ENCODE data around the gene MSI2. TPM values are rescaled to one million over a fixed set of nuclear protein-coding genes. Genes with fewer than 3 reads are reported as not detected.

MSI2 gene
- total RNA-seq, 1 donor from 2014 or later, result 75.5 TPM

- TF ChIP-seq, protein P1, sequence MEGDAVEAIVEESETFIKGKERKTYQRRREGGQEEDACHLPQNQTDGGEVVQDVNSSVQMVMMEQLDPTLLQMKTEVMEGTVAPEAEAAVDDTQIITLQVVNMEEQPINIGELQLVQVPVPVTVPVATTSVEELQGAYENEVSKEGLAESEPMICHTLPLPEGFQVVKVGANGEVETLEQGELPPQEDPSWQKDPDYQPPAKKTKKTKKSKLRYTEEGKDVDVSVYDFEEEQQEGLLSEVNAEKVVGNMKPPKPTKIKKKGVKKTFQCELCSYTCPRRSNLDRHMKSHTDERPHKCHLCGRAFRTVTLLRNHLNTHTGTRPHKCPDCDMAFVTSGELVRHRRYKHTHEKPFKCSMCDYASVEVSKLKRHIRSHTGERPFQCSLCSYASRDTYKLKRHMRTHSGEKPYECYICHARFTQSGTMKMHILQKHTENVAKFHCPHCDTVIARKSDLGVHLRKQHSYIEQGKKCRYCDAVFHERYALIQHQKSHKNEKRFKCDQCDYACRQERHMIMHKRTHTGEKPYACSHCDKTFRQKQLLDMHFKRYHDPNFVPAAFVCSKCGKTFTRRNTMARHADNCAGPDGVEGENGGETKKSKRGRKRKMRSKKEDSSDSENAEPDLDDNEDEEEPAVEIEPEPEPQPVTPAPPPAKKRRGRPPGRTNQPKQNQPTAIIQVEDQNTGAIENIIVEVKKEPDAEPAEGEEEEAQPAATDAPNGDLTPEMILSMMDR (IDR thresholded peaks at IDR 0.05), result no peak
- DNase-seq (ENCODE audit: extremely low spot score, unreplicated experiment), result no peak
- Mint-ChIP-seq H3K36me3 (ENCODE audit: unreplicated experiment) (peaks cover 7% of the 10 kb centered on the region), H3K27ac (ENCODE audit: unreplicated experiment) (no peak overlapping the region), H3K4me1 (ENCODE audit: unreplicated experiment) (peaks cover 5% of the 10 kb centered on the region), H3K4me3 (ENCODE audit: unreplicated experiment) (no peak overlapping the region), H3K9me3 (ENCODE audit: unreplicated experiment) (no peaks in the 10 kb centered on the region), H3K27me3 (ENCODE audit: unreplicated experiment) (no peaks in the 10 kb centered on the region)
Measured at GRCh38 chr17:57665696-57666095, 409.4 kb downstream of the MSI2 start.

DNA sequence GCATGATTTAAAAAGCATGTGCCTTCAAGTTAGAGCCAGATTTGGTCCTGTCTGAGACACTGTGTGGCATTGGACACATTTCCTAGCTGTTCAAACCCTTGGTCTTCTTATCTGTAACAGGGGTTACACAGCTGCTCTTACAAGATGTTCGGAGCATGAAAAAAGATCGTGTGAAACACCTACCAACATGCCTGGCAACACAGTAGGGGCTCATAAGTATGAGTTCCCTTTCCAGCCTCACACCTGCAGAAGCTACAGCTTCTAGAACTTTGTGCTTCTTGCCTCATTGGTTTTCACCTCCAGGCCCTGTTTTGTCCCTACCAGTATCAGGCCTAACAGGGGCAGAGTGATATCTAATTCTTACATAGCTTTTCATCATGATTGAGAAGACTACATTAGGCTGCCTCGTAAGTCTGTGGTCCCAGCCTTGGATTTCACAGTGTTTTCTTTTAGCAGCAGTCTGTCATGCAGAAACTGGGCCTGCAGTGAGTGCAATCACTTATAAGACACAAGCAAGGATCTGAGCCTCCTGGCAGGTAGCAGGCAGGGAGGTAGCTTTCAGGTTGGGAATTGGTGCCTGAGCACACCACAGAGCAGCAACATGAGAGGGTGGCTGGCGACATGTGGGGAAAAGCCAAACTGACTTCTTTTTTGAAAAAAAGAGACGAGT is 410.0 kb downstream of the MSI2 start:
- peak; percentile 25 for DNase-seq (ENCODE audit: extremely low spot score, unreplicated experiment)
- H3K27me3 Mint-ChIP-seq (ENCODE audit: unreplicated experiment), result no peaks in the 10 kb centered on the region
- peaks cover 7% of the 10 kb centered on the region for H3K36me3 Mint-ChIP-seq (ENCODE audit: unreplicated experiment)
- peaks cover 5% of the 10 kb centered on the region for H3K4me1 Mint-ChIP-seq (ENCODE audit: unreplicated experiment)
- no peak overlapping the region for H3K27ac Mint-ChIP-seq (ENCODE audit: unreplicated experiment)
- no peaks in the 10 kb centered on the region for H3K9me3 Mint-ChIP-seq (ENCODE audit: unreplicated experiment)
- H3K4me3 Mint-ChIP-seq (ENCODE audit: unreplicated experiment), result no peak overlapping the region
- TF ChIP-seq, protein P1 (IDR thresholded peaks at IDR 0.05), result no peak

- TF ChIP-seq, protein P1 (IDR thresholded peaks at IDR 0.05), result no peak
- peak; percentile 79 for DNase-seq (ENCODE audit: extremely low spot score, unreplicated experiment)
- Mint-ChIP-seq H3K4me1 (ENCODE audit: unreplicated experiment) (peaks cover 10% of the 10 kb centered on the region), H3K4me3 (ENCODE audit: unreplicated experiment) (no peak overlapping the region), H3K27ac (ENCODE audit: unreplicated experiment) (no peak overlapping the region), H3K9me3 (ENCODE audit: unreplicated experiment) (no peaks in the 10 kb centered on the region), H3K36me3 (ENCODE audit: unreplicated experiment) (peaks cover 7% of the 10 kb centered on the region), H3K27me3 (ENCODE audit: unreplicated experiment) (no peaks in the 10 kb centered on the region)
Measured at GRCh38 chr17:57666946-57667345, 410.6 kb downstream of the MSI2 start.

DNA sequence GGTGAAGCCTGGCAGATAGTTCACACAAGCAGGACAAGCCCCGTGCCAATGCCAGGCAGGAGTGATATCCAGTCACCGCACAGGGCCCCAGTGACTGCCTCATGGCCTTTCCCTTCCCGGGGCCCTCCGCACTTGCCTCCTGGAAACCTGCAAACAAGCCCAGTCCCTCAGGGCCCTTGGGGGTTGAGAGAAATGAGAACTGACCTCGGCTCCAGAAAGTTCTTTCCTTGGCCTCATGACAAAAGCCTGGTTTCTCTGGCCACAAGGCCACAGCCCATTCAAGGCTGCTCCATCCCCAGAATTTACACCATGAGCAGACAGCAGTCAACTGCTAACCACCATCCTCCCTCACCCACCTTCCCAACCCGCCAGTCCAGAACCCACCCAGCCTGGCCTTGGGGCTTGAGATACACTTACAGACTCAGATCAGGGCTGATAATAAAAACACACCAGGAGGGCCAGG is 411.2 kb downstream of the MSI2 start:
- H3K27ac Mint-ChIP-seq (ENCODE audit: unreplicated experiment), result no peak overlapping the region
- DNase-seq (ENCODE audit: extremely low spot score, unreplicated experiment), result peak; percentile 75
- no peaks in the 10 kb centered on the region for H3K27me3 Mint-ChIP-seq (ENCODE audit: unreplicated experiment)
- H3K9me3 Mint-ChIP-seq (ENCODE audit: unreplicated experiment), result no peaks in the 10 kb centered on the region
- TF ChIP-seq, protein P1 (IDR thresholded peaks at IDR 0.05), result no peak
- peaks cover 7% of the 10 kb centered on the region for H3K36me3 Mint-ChIP-seq (ENCODE audit: unreplicated experiment)
- H3K4me1 Mint-ChIP-seq (ENCODE audit: unreplicated experiment), result peaks cover 13% of the 10 kb centered on the region
- no peak overlapping the region for H3K4me3 Mint-ChIP-seq (ENCODE audit: unreplicated experiment)

DNA sequence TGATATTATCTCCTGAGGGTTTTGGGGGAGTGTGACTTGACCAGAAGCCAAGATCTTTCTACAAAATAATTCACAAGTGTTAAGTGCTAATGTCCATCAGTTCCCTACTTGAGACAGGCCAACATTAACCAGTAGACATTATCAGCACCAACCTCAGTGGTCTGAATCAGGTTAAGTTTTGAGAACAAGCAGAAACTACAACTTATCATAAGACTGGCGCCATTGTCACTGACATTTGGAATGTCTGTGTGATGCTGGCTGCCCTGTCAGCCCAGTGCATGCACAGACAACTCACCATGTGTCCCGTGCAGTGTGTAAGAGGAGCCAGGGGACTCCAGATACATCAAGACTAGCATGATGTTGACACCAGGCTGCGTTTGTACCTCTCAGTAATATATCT is 412.0 kb downstream of the MSI2 start:
- Mint-ChIP-seq H3K36me3 (ENCODE audit: unreplicated experiment) (peaks cover 7% of the 10 kb centered on the region), H3K4me3 (ENCODE audit: unreplicated experiment) (no peak overlapping the region), H3K4me1 (ENCODE audit: unreplicated experiment) (peaks cover 9% of the 10 kb centered on the region), H3K27ac (ENCODE audit: unreplicated experiment) (no peak overlapping the region), H3K9me3 (ENCODE audit: unreplicated experiment) (no peaks in the 10 kb centered on the region), H3K27me3 (ENCODE audit: unreplicated experiment) (no peaks in the 10 kb centered on the region)
- TF ChIP-seq, protein P1 (IDR thresholded peaks at IDR 0.05), result no peak
- DNase-seq (ENCODE audit: extremely low spot score, unreplicated experiment), result no peak

All from osteocyte (in vitro differentiated cells).